ENCODE measurements around the gene PTAR1. TPM values are rescaled to one million over a fixed set of nuclear protein-coding genes. Genes with fewer than 3 reads are reported as not detected.
"Not testable (repeated sequence)": the region's sequence is repeated elsewhere in the genome, so short reads cannot be mapped to it uniquely, and the experiment has no call there.

Gene PTAR1
- total and polyA plus RNA-seq, 12 donors, result 3.9 to 30.2 (median 23.6) TPM

- ATAC-seq, result no peak
- intact Hi-C loops (cut with DNase I), result no loop called here
- 77 to 84% methylated on average over 1 of the region's 1 CpG for WGBS, 2 donors
Measured at GRCh38 chr9:69768716-69769115, 8.9 kb upstream of the PTAR1 start.

DNA sequence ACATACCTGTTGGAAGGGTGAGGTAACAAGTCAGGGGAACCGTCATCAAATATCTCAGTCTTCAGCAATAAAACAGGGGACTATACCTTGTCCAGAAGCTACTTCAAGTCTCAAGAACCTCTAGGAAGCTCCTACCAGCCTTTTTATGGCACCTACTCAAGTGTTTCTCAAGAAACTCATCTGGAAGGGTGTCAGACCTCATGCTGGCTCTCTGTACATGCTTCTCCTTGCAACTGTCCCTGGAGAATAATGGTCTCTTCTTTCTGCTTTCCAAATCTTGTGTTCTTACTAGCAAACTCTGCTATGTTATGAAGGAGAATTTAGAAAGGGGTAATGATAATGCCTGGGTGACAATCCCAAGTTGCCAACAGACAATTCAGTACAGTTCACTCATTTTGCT is 8.3 kb upstream of the PTAR1 start:
- WGBS, 2 donors, result 79 to 97% methylated on average over 1 of the region's 1 CpG
- Histone ChIP-seq H3K4me3 (no peak overlapping the region), H3K9me3 (no peaks in the 10 kb centered on the region), H3K36me3 (no peaks in the 10 kb centered on the region), H3K27me3 (no peaks in the 10 kb centered on the region), H3K4me1 (no peaks in the 10 kb centered on the region), H3K27ac (no peak overlapping the region)
- ATAC-seq, result no peak
- no peak for DNase-seq
- no peak for TF ChIP-seq CTCF (IDR thresholded peaks at IDR 0.05)
- intact Hi-C loops (cut with DNase I), result no loop called here

More at GRCh38 chr9:69768716-69769115, 8.9 kb upstream of the PTAR1 start:
- DNase-seq, result no peak
- no peak overlapping the region for H3K4me3 ChIP-seq
- no peaks in the 10 kb centered on the region for H3K36me3 ChIP-seq
- H3K4me1 ChIP-seq, result no peaks in the 10 kb centered on the region
- no peak for TF ChIP-seq CTCF (IDR thresholded peaks at IDR 0.05)
- H3K9me3 ChIP-seq, result no peaks in the 10 kb centered on the region
- no peaks in the 10 kb centered on the region for H3K27me3 ChIP-seq
- no peak overlapping the region for H3K27ac ChIP-seq

DNA sequence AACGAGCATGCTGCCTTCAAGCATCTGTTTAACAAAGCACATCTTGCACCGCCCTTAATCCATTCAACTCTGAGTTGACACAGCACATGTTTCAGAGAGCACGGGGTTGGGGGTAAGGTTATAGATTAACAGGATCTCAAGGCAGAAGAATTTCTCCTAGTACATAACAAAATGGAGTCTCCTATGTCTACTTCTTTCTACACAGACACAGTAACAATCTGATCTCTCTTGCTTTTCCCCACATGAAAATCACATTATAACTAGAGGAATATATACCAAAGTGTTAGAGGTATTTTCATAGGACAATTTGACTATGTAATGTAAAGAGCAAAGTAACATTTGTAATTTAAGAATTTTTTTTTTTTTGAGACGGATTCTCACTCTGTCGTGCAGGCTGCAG is 4.1 kb upstream of the PTAR1 start:
- ATAC-seq; H3K4me1 ChIP-seq; H3K27ac ChIP-seq; intact Hi-C loops (cut with DNase I); H3K36me3 ChIP-seq; H3K4me3 ChIP-seq; H3K27me3 ChIP-seq; DNase-seq; H3K9me3 ChIP-seq: not testable (repeated sequence)
- WGBS, 2 donors, result 59% methylated on average over 4 of the region's 5 CpGs

GRCh38 chr9:69762527-69762926 is 2.7 kb upstream of the PTAR1 start:
- 81 to 86% methylated on average over 1 of the region's 1 CpG for WGBS, 2 donors
- DNase-seq (no peak), ATAC-seq (no peak)
- Histone ChIP-seq H3K4me3 (no peak overlapping the region), H3K4me1 (peaks cover 0 to 18% (median 13%) of the 10 kb centered on the region in 9 donors), H3K36me3 (no peaks in the 10 kb centered on the region), H3K27ac (no peak overlapping the region), H3K27me3 (no peaks in the 10 kb centered on the region), H3K9me3 (no peaks in the 10 kb centered on the region)
- intact Hi-C loops (cut with DNase I), result no loop called here
- TF ChIP-seq CTCF (IDR thresholded peaks at IDR 0.05), result no peak

GRCh38 chr9:69760278-69760610 is 433 bp upstream of the PTAR1 start:
- 9 to 10% methylated on average over 7 of the region's 7 CpGs for whole genome bisulfite sequencing, 2 donors
- ATAC-seq, result peak; percentile 1 to 43 (median 20)
- intact Hi-C loops (cut with DNase I), result loop anchor here in 1 of 10 donors (1.0 kb wide), 1 partner anchor 87 kb away; no protein-coding TSS in a partner anchor
- H3K4me1 ChIP-seq, result peaks cover 0 to 41% (median 25%) of the 10 kb centered on the region in 9 donors
- no peaks in the 10 kb centered on the region for H3K27me3 ChIP-seq
- H3K4me3 ChIP-seq, result peak overlapping the region; percentile 27 to 97 (median 80)
- TF ChIP-seq CTCF (IDR thresholded peaks at IDR 0.05), result no peak
- no peaks in the 10 kb centered on the region for H3K36me3 ChIP-seq
- no peak for DNase-seq
- peak overlapping the region; percentile 86 to 99 (median 98) for H3K27ac ChIP-seq
- no peaks in the 10 kb centered on the region for H3K9me3 ChIP-seq

All from heart right ventricle (tissue), 16 donors.